HFF-Myc (cell line): Measurements from ENCODE around the gene DIDO1.

Experiments
- DNase-seq: peaks from one replicate; pipeline ENCODE4 v3.0.0-alpha.2; 2011; ENCODE audit warnings: low read depth; ENCODE audit errors: extremely low read depth
- H3K4me3 ChIP-seq: replicated peaks from 2 replicates; pipeline ENCODE4 v1.5.1; 2011; ENCODE audit warnings: low read depth, mild to moderate bottlenecking, control low read depth, low read length
- TF ChIP-seq, protein P1 (sequence below): IDR thresholded peaks from 2 replicates; pipeline ENCODE4 v1.5.1; 2012; ENCODE audit warnings: mild to moderate bottlenecking, low read depth, low read length, control low read depth; ENCODE audit errors: missing control alignments

The DIDO1 gene

DNA sequence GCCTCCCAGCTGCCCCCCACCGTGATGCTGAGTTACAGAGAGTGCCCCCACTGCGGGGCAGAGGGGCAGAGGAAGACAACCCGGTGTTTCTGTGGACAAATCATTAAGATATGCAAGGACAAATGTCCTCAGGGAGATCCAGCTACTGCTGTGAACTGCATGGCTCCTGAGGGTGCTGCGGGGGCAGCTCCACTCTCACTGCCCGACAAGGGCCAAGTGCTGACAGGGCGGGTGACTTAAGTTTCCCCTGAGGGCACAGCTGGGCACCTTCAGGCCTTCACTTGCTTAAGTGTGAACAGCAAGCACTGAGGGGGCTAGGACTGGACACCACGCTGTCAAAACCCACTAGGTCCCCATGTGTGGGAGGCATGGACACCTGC, 38.5 kb downstream of the DIDO1 start:
- no peak for DNase-seq
- TF ChIP-seq, protein P1, sequence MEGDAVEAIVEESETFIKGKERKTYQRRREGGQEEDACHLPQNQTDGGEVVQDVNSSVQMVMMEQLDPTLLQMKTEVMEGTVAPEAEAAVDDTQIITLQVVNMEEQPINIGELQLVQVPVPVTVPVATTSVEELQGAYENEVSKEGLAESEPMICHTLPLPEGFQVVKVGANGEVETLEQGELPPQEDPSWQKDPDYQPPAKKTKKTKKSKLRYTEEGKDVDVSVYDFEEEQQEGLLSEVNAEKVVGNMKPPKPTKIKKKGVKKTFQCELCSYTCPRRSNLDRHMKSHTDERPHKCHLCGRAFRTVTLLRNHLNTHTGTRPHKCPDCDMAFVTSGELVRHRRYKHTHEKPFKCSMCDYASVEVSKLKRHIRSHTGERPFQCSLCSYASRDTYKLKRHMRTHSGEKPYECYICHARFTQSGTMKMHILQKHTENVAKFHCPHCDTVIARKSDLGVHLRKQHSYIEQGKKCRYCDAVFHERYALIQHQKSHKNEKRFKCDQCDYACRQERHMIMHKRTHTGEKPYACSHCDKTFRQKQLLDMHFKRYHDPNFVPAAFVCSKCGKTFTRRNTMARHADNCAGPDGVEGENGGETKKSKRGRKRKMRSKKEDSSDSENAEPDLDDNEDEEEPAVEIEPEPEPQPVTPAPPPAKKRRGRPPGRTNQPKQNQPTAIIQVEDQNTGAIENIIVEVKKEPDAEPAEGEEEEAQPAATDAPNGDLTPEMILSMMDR = no peak
- H3K4me3 ChIP-seq = no peak overlapping the region

DNA sequence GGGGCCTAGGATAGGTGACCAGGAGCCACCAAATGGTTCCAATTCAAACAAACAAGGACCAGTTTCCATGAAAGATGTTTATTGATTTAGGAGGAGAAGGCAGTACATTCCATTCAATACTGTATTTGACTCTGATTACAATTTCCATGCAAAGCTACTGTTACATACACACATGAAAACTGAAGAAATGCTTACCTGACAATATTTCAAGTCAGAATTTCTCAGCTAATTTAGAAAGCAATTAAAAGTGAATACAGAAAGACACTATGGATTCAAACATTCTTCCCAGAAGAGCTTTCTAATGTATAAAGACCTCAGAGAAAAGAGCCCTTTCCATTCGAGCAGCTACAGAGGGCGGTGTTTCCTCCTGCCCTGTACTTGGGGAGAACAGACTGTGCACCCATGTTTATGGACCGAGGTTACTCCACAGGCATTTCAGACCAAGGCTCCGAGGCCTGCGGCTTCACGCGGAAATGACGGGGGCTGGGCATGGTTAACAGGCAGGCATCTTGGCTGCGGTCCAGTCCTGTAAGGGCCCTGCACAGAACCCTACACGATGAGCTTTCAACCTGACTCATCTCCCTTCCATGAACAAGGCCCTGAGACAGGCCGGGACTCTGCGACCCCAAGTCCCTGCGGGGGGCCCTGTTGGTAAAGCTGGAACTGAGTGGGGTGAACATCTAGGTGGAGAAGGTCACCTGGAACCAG, 39.0 kb downstream of the DIDO1 start:
- TF ChIP-seq, protein P1 = no peak
- DNase-seq = no peak
- no peak overlapping the region for H3K4me3 ChIP-seq

DNA sequence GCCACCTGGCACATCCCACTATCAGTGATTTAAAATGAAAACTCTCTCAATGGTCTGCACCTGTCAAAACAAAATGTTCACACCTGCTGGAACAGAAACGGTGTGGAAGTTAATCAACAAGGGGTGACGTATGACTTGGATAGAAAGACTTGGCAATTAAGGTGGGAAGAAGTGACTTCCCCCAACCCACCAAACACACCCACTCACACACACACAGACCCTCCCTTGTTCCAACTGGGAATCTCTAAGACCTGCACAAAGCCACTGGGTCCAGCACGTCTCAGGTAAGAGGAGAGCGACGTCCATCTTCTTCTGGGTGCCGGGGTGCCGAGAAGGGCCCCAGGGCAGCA, 39.6 kb downstream of the DIDO1 start:
- TF ChIP-seq, protein P1 = no peak
- no peak overlapping the region for H3K4me3 ChIP-seq
- DNase-seq = no peak

DNA sequence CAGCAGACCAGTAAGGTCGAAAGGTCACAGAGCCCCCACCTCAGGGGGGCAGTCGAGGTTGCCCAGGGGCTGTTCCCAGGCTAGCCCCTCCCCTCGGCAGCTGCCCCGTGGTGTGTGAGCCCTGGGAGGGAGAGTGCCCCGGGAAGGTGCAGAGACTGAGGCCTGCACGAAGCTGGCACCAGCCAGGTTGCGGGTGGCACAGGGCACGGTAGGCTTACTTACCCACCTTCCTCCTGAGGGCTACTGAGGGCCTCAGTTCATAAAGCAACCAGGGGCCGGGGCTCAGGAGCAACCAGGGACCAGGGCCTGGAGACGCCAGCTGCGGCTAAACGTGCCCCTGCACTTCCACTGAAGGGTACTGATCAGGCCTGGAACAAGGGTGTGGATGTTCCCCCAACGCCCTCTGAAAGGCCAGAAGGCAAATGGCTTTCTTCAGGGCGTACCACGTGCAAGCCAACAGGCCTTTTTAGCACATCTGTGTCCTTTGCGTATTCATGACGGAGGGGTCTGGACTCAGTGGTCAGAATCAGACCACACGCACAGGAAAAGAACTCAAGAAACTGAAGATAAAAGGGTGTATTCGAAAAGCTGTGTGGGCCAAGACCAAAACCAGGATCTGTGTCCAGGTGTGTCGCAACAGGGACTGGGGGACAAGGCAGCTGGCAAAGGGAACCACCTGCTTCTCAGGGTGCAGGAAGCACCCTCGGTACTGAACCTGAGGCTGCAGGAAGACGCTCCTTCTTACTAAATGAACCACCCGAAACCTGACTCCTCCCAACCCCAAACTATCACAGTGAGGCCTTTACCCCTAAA, 40.2 kb downstream of the DIDO1 start:
- H3K4me3 ChIP-seq = no peak overlapping the region
- TF ChIP-seq, protein P1 = no peak
- DNase-seq = no peak

DNA sequence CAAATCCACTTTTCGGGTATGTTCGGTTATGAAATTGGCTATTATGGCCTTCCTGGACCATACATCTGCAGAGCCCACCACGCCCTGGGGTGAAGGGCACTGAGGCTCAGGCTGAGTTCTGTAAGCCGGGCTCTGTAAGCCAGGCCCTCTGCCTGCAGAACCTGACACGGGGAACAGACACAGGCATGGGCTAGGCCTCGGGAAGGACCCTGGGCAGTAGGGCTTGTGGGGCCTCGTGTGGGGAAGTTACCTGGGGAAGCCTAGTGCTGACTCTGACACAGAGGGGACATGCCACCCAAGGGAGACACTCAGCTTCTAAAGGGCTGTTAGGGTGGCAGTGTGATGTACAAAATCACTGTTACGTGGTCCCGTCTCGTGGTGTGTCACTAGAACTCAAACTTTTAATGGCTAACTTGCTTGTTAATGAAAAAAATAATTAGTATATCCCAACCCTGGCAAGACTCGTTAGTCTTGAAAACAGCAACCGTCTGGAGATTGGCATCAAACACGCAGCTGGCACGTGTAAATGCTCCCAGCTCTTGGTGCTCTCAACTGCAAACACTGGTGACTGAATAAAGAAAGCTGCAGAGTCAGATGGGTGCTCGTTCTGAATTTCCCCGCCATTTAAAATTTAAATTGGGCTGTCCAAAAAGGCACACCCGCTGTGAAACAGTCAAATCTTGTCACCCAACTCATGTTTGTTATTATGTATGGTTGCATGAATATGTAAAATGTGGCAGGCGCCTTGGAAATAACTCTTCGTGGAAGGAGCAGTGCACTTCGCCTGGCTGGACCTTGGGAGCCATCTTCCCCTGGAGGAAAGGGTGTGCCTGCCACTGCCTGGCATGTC, 41.0 kb downstream of the DIDO1 start:
- no peak overlapping the region for H3K4me3 ChIP-seq
- TF ChIP-seq, protein P1 = no peak

DNA sequence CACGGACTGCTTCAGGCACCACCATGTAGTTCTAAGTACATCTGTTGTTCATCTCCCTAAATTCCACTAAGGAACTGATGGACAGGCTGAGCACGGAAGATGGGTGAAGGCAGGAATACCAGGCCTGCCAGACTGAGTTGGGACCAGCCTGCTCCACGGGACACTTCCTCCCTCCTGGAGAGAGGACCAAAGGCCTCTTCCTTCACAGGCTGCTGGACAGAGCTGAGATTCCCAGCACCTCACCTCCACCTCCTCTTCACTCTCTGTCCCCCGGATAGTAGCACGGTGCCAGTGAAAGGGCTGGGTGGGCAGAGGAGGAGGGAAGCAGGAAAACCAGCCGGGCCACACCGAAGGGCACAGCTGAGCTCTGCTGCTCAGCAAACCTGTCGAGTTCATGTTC, 41.7 kb downstream of the DIDO1 start:
- no peak for DNase-seq
- H3K4me3 ChIP-seq = no peak overlapping the region
- TF ChIP-seq, protein P1 = no peak

More for the DNA sequence above, 41.0 kb downstream of the DIDO1 start:
- no peak for DNase-seq
